ENCODE data around the gene DEFB110. TPM values are rescaled to one million over a fixed set of nuclear protein-coding genes. Genes with fewer than 3 reads are reported as not detected.

The DEFB110 gene
- polyA plus RNA-seq (2011; rRNA removed), result not detected in 2 replicates
- polyA minus RNA-seq (2011; rRNA and poly(A)+ RNA removed), result not detected in 2 replicates

GRCh38 chr6:50021894-50022293, at the start of gene DEFB110:
Gene DEFB110 (minus strand): TSS chr6:50021994. CDS start chr6:50021935, 59 bp downstream.
- H3K36me3 ChIP-seq (ENCODE audit: control insufficient read depth, insufficient read depth, low read length), result no peaks in the 10 kb centered on the region
- H3K4me3 ChIP-seq (ENCODE audit: low read depth, low read length), result no peak within 1 kb of the TSS
- CTCF ChIA-PET, result no interaction called here
- no peak for TF ChIP-seq CTCF (IDR thresholded peaks at IDR 0.05; ENCODE audit: insufficient read depth, low read depth, low read length)
- H3K27me3 ChIP-seq (ENCODE audit: control insufficient read depth, insufficient read depth, low read length), result no peaks in the 10 kb centered on the region
- no peak for DNase-seq (ENCODE audit: low read depth)
- POLR2A ChIA-PET, result no interaction called here

GRCh38 chr6:50070101-50070500, 48.3 kb upstream of the DEFB110 start:
- Histone ChIP-seq H3K27me3 (ENCODE audit: control insufficient read depth, insufficient read depth, low read length) (no peaks in the 10 kb centered on the region), H3K4me3 (ENCODE audit: low read depth, low read length) (no peak overlapping the region), H3K36me3 (ENCODE audit: control insufficient read depth, insufficient read depth, low read length) (no peaks in the 10 kb centered on the region)
- ChIA-PET POLR2A (no interaction called here), CTCF (no interaction called here)
- no peak for TF ChIP-seq CTCF (IDR thresholded peaks at IDR 0.05; ENCODE audit: insufficient read depth, low read depth, low read length)
- no peak for DNase-seq (ENCODE audit: low read depth)

GRCh38 chr6:50062051-50062450, 40.3 kb upstream of the DEFB110 start:
- H3K4me3 ChIP-seq (ENCODE audit: low read depth, low read length), result no peak overlapping the region
- no peaks in the 10 kb centered on the region for H3K36me3 ChIP-seq (ENCODE audit: control insufficient read depth, insufficient read depth, low read length)
- H3K27me3 ChIP-seq (ENCODE audit: control insufficient read depth, insufficient read depth, low read length), result no peaks in the 10 kb centered on the region
- DNase-seq (ENCODE audit: low read depth), result no peak
- ChIA-PET CTCF (no interaction called here), POLR2A (no interaction called here)
- TF ChIP-seq CTCF (IDR thresholded peaks at IDR 0.05; ENCODE audit: insufficient read depth, low read depth, low read length), result peak; percentile 21

GRCh38 chr6:50056242-50056641, 34.4 kb upstream of the DEFB110 start:
- CTCF ChIA-PET, result no interaction called here
- TF ChIP-seq CTCF (IDR thresholded peaks at IDR 0.05; ENCODE audit: insufficient read depth, low read depth, low read length), result no peak

GRCh38 chr6:50049829-50050228, 28.0 kb upstream of the DEFB110 start, which contains the start of gene DEFB112:
Gene DEFB112 (minus strand): TSS chr6:50049929. CDS start chr6:50049869, 60 bp downstream.
- no peaks in the 10 kb centered on the region for H3K27me3 ChIP-seq (ENCODE audit: control insufficient read depth, insufficient read depth, low read length)
- no peaks in the 10 kb centered on the region for H3K36me3 ChIP-seq (ENCODE audit: control insufficient read depth, insufficient read depth, low read length)
- no peak within 1 kb of the TSS for H3K4me3 ChIP-seq (ENCODE audit: low read depth, low read length)
- POLR2A ChIA-PET, result interaction anchor here (0.6 kb wide), 1 partner anchor 19 kb away, joined by 3 read pairs; no protein-coding TSS in a partner anchor
- no peak for TF ChIP-seq CTCF (IDR thresholded peaks at IDR 0.05; ENCODE audit: insufficient read depth, low read depth, low read length)
- CTCF ChIA-PET, result no interaction called here
- DNase-seq (ENCODE audit: low read depth), result no peak

More at GRCh38 chr6:50056242-50056641, 34.4 kb upstream of the DEFB110 start:
- POLR2A ChIA-PET, result no interaction called here
- no peak overlapping the region for H3K4me3 ChIP-seq (ENCODE audit: low read depth, low read length)
- H3K27me3 ChIP-seq (ENCODE audit: control insufficient read depth, insufficient read depth, low read length), result no peaks in the 10 kb centered on the region
- DNase-seq (ENCODE audit: low read depth), result no peak
- no peaks in the 10 kb centered on the region for H3K36me3 ChIP-seq (ENCODE audit: control insufficient read depth, insufficient read depth, low read length)
